Liver (tissue), 9 donors: Measurements from ENCODE around the gene LRCH4. TPM values are rescaled to one million over a fixed set of nuclear protein-coding genes. Genes with fewer than 3 reads are reported as not detected.

Experiments
- DNase-seq: peaks from one replicate; pipeline ENCODE4 v3.0.0-alpha.2; 2017; ENCODE audit warnings: low spot score
- H3K27ac ChIP-seq, 2 donors: one replicate each; pipeline ENCODE4 v1.7.0; 2013; ENCODE audit warnings: inconsistent platforms in 2 of 2, low read length in 2 of 2, control low read depth in 1 of 2, low read depth in 1 of 2, mild to moderate bottlenecking in 1 of 2
- H3K27me3 ChIP-seq, 4 donors: one replicate each; pipeline versions ENCODE4 v1.6.1 to v1.7.0; 2013; ENCODE audit warnings: low read length in 3 of 4, inconsistent platforms in 1 of 4, mild to moderate bottlenecking in 1 of 4, moderate library complexity in 1 of 4; ENCODE audit not compliant: control insufficient read depth in 4 of 4, insufficient read depth in 4 of 4
- H3K36me3 ChIP-seq, 4 donors: one replicate each; pipeline versions ENCODE4 v1.6.1 to v1.7.0; 2013; ENCODE audit warnings: low read length in 3 of 4, mild to moderate bottlenecking in 3 of 4, low read depth in 1 of 4, moderate library complexity in 1 of 4; ENCODE audit not compliant: control insufficient read depth in 4 of 4, insufficient read depth in 3 of 4
- H3K4me1 ChIP-seq, 4 donors: one replicate each; pipeline versions ENCODE4 v1.6.1 to v1.7.0; 2013; ENCODE audit warnings: low read length in 3 of 4, mild to moderate bottlenecking in 3 of 4, moderate library complexity in 1 of 4; ENCODE audit not compliant: control insufficient read depth in 4 of 4, insufficient read depth in 4 of 4
- H3K4me3 ChIP-seq, 3 donors: one replicate each; pipeline versions ENCODE4 v1.6.1 to v1.7.0; 2013; ENCODE audit warnings: low read length in 3 of 3, control low read depth in 1 of 3, low read depth in 1 of 3, mild to moderate bottlenecking in 1 of 3
- H3K9ac ChIP-seq, 2 donors: one replicate each; pipeline ENCODE4 v1.7.0; 2013; ENCODE audit warnings: low read length in 2 of 2, mild to moderate bottlenecking in 2 of 2, moderate library complexity in 2 of 2, control low read depth in 1 of 2, low read depth in 1 of 2
- H3K9me3 ChIP-seq, 4 donors: one replicate each; pipeline versions ENCODE4 v1.6.1 to v1.7.0; 2013; ENCODE audit warnings: low read length in 3 of 4; ENCODE audit not compliant: control insufficient read depth in 4 of 4
- EGR1 ChIP-seq, 2 donors: IDR thresholded peaks; 2 replicates each; pipeline ENCODE4 v1.6.1; 2016 to 2018; ENCODE audit warnings: antibody characterized with exemption in 2 of 2, low read depth in 2 of 2
- FOXA1 ChIP-seq: IDR thresholded peaks from 2 replicates; pipeline ENCODE4 v1.6.1; 2016; ENCODE audit warnings: antibody characterized with exemption
- FOXA2 ChIP-seq: IDR thresholded peaks from 2 replicates; pipeline ENCODE4 v1.6.1; 2016; ENCODE audit warnings: antibody characterized with exemption
- GABPA ChIP-seq, 2 donors: IDR thresholded peaks in 1 of 2; conservative IDR thresholded peaks in 1 of 2; 2 replicates each; pipeline ENCODE4 v1.6.1; 2016; ENCODE audit warnings: antibody characterized with exemption in 2 of 2, mild to moderate bottlenecking in 1 of 2, moderate library complexity in 1 of 2
- HNF4A ChIP-seq, 2 donors: conservative IDR thresholded peaks; 2 replicates each; pipeline ENCODE4 v1.6.1; 2016; ENCODE audit warnings: antibody characterized with exemption in 2 of 2, mild to moderate bottlenecking in 2 of 2
- HNF4G ChIP-seq: IDR thresholded peaks from 2 replicates; pipeline ENCODE4 v1.6.1; 2016; ENCODE audit warnings: antibody characterized with exemption
- JUND ChIP-seq, 2 donors: IDR thresholded peaks; 2 replicates each; pipeline ENCODE4 v1.6.1; 2016; ENCODE audit warnings: antibody characterized with exemption in 2 of 2
- NR2F2 ChIP-seq: IDR thresholded peaks from 2 replicates; pipeline ENCODE4 v1.6.1; 2016; ENCODE audit warnings: antibody characterized with exemption
- RXRA ChIP-seq, 2 donors: IDR thresholded peaks; 2 replicates each; pipeline ENCODE4 v1.6.1; 2017 to 2018; ENCODE audit warnings: antibody characterized with exemption in 2 of 2, mild to moderate bottlenecking in 1 of 2
- SP1 ChIP-seq: IDR thresholded peaks from 2 replicates; pipeline ENCODE4 v1.6.1; 2018; ENCODE audit warnings: antibody characterized with exemption, mild to moderate bottlenecking
- YY1 ChIP-seq: IDR thresholded peaks from 2 replicates; pipeline ENCODE4 v1.6.1; 2016; ENCODE audit warnings: antibody characterized with exemption, mild to moderate bottlenecking
- WGBS: extraction: QIAGEN DNeasy Blood & Tissue Kit; methylation state at CpG from one replicate; pipeline ENCODE4 v1.1.7; 2013; 5-methylcytosine and 5-hydroxymethylcytosine counted together
- polyA plus RNA-seq, 2 donors: library from polyadenylated mRNA; stranded (reverse) in 1 of 2; unstranded in 1 of 2; fragments of 200-250 nt in 1 of 2; fragments of >200 nt in 1 of 2; fragmentation: Nextera tagmentation in 1 of 2; extraction: Ambion mirVana in 1 of 2; gene quantifications; one replicate each; pipeline versions ENCODE4 v1.2.1 to v1.2.3, GENCODE V29; 2013 to 2015
- total RNA-seq, 2 donors: library from RNA; depleted of rRNA; stranded (reverse); fragments of >200 nt; gene quantifications; one replicate each; pipeline ENCODE4 v1.2.3, GENCODE V29; 2014
- TF ChIP-seq, protein P1 (sequence below): fragments of 150-350 bp; IDR thresholded peaks from 2 replicates; pipeline ENCODE4 v1.5.1; 2017; ENCODE audit warnings: improper control_type of control experiment, low read depth, low read length; ENCODE audit not compliant: missing input control
- TF ChIP-seq, protein P2 (sequence below): IDR thresholded peaks from 2 replicates; pipeline ENCODE4 v1.6.1; 2016; ENCODE audit warnings: antibody characterized with exemption, mild to moderate bottlenecking
- TF ChIP-seq, protein P3 (sequence below): IDR thresholded peaks from 2 replicates; pipeline ENCODE4 v1.6.1; 2016; ENCODE audit warnings: antibody characterized with exemption
- TF ChIP-seq, protein P4 (sequence below): IDR thresholded peaks from 2 replicates; pipeline ENCODE4 v1.6.1; 2016; ENCODE audit warnings: antibody characterized with exemption
- donor health status: healthy.
- donor health status: healthy.
- donor health status: healthy.
- donor health status: healthy.
- donor health status: healthy.

LRCH4 gene
- total and polyA plus RNA-seq, 4 donors: 8.2 to 25.8 (median 13.0) TPM

DNA sequence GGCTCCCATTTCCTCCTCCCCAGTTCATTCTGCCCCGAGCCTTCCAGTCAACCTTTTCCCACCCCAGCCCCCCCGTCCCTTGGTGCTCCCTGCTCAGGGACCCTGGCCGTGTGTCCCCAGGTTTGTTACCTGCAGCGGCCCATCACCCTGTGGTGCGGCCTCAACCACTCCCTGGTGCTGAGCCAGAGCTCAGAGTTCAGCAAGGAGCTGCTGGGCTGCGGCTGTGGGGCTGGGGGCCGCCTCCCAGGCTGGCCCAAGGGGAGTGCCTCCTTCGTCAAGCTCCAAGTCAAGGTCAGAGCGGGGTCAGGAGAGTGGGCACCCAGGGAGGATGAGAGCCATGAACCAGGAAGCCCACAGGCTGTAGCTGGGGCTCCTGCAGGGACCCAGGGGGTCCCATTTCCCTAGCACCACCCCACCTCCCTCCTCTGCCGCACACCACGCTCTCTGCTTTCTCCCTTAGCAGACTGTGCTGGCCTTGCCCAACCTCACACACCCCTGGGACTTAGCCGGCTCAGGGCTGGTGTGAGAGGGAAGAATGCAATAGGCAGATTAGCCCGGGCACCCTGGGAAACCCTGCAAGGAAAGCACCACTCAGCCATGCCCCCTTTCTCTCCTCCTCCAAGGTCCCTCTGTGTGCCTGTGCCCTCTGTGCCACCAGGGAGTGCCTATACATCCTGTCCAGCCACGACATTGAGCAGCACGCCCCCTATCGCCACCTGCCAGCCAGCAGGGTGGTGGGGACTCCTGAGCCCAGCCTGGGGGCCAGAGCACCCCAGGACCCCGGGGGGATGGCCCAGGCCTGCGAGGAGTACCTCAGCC is 14.2 kb upstream of the LRCH4 start:
- peaks cover 5 to 30% (median 16%) of the 10 kb centered on the region in 4 donors for H3K4me1 ChIP-seq
- no peaks in the 10 kb centered on the region for H3K27me3 ChIP-seq
- no peak overlapping the region for H3K9ac ChIP-seq
- no peak overlapping the region for H3K4me3 ChIP-seq
- no peak overlapping the region for H3K27ac ChIP-seq
- WGBS: 85% methylated on average over 18 of the region's 18 CpGs
- DNase-seq: no peak
- no peak for TF ChIP-seq EGR1 (IDR thresholded peaks at IDR 0.05; ENCODE audit: low read depth in 2 of 2)
- TF ChIP-seq, protein P1, sequence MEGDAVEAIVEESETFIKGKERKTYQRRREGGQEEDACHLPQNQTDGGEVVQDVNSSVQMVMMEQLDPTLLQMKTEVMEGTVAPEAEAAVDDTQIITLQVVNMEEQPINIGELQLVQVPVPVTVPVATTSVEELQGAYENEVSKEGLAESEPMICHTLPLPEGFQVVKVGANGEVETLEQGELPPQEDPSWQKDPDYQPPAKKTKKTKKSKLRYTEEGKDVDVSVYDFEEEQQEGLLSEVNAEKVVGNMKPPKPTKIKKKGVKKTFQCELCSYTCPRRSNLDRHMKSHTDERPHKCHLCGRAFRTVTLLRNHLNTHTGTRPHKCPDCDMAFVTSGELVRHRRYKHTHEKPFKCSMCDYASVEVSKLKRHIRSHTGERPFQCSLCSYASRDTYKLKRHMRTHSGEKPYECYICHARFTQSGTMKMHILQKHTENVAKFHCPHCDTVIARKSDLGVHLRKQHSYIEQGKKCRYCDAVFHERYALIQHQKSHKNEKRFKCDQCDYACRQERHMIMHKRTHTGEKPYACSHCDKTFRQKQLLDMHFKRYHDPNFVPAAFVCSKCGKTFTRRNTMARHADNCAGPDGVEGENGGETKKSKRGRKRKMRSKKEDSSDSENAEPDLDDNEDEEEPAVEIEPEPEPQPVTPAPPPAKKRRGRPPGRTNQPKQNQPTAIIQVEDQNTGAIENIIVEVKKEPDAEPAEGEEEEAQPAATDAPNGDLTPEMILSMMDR: no peak
- TF ChIP-seq, protein P2, sequence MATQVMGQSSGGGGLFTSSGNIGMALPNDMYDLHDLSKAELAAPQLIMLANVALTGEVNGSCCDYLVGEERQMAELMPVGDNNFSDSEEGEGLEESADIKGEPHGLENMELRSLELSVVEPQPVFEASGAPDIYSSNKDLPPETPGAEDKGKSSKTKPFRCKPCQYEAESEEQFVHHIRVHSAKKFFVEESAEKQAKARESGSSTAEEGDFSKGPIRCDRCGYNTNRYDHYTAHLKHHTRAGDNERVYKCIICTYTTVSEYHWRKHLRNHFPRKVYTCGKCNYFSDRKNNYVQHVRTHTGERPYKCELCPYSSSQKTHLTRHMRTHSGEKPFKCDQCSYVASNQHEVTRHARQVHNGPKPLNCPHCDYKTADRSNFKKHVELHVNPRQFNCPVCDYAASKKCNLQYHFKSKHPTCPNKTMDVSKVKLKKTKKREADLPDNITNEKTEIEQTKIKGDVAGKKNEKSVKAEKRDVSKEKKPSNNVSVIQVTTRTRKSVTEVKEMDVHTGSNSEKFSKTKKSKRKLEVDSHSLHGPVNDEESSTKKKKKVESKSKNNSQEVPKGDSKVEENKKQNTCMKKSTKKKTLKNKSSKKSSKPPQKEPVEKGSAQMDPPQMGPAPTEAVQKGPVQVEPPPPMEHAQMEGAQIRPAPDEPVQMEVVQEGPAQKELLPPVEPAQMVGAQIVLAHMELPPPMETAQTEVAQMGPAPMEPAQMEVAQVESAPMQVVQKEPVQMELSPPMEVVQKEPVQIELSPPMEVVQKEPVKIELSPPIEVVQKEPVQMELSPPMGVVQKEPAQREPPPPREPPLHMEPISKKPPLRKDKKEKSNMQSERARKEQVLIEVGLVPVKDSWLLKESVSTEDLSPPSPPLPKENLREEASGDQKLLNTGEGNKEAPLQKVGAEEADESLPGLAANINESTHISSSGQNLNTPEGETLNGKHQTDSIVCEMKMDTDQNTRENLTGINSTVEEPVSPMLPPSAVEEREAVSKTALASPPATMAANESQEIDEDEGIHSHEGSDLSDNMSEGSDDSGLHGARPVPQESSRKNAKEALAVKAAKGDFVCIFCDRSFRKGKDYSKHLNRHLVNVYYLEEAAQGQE: no peak
- no peak for TF ChIP-seq HNF4G
- no peak for TF ChIP-seq YY1
- TF ChIP-seq, protein P3, sequence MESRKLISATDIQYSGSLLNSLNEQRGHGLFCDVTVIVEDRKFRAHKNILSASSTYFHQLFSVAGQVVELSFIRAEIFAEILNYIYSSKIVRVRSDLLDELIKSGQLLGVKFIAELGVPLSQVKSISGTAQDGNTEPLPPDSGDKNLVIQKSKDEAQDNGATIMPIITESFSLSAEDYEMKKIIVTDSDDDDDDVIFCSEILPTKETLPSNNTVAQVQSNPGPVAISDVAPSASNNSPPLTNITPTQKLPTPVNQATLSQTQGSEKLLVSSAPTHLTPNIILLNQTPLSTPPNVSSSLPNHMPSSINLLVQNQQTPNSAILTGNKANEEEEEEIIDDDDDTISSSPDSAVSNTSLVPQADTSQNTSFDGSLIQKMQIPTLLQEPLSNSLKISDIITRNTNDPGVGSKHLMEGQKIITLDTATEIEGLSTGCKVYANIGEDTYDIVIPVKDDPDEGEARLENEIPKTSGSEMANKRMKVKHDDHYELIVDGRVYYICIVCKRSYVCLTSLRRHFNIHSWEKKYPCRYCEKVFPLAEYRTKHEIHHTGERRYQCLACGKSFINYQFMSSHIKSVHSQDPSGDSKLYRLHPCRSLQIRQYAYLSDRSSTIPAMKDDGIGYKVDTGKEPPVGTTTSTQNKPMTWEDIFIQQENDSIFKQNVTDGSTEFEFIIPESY: no peak
- no peak for TF ChIP-seq GABPA (IDR thresholded peaks at IDR 0.05 in 1 of 2, conservative IDR thresholded peaks at IDR 0.05 in 1 of 2)
- no peak for TF ChIP-seq FOXA2
- TF ChIP-seq, protein P4, sequence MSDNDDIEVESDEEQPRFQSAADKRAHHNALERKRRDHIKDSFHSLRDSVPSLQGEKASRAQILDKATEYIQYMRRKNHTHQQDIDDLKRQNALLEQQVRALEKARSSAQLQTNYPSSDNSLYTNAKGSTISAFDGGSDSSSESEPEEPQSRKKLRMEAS: no peak
- TF ChIP-seq JUND (IDR thresholded peaks at IDR 0.05): no peak
- TF ChIP-seq RXRA (IDR thresholded peaks at IDR 0.05): no peak
- TF ChIP-seq FOXA1: no peak
- no peak for TF ChIP-seq SP1
- no peak for TF ChIP-seq HNF4A (conservative IDR thresholded peaks at IDR 0.05)
- no peaks in the 10 kb centered on the region for H3K36me3 ChIP-seq
- H3K9me3 ChIP-seq: no peaks in the 10 kb centered on the region

DNA sequence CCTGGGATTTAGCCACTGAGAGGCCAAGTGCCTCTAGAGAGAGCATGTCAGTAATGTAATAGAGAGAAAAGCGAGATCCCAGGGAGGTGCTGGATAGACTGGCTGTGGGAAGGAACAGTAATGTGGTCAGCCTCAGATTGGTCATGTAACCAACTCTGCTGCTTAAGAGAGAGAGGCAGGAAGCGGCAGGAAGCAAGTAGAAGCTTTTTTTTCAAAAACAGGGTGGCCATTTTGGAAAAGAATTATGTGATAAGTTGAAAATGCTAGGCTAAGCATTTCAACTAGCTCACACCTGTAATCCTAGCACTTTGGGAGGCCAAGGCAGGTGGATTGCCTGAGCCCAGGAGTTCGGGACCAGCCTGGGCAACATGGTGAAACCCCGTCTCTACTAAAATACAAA is 12.5 kb upstream of the LRCH4 start:
- TF ChIP-seq NR2F2 (no peak), EGR1 (IDR thresholded peaks at IDR 0.05; ENCODE audit: low read depth in 2 of 2) (no peak), JUND (IDR thresholded peaks at IDR 0.05) (no peak)
- TF ChIP-seq, protein P1: no peak
- Histone ChIP-seq H3K4me1 (peaks cover 4 to 15% (median 8%) of the 10 kb centered on the region in 4 donors), H3K9ac (no peak overlapping the region), H3K27me3 (no peaks in the 10 kb centered on the region), H3K36me3 (no peaks in the 10 kb centered on the region), H3K27ac (no peak overlapping the region), H3K9me3 (no peaks in the 10 kb centered on the region), H3K4me3 (no peak overlapping the region)
- no peak for DNase-seq
- WGBS: 95% methylated on average over 4 of the region's 4 CpGs
